SK-N-SH treated with all-trans-retinoic acid at 6 μM for 48 hours (cell line): ENCODE data around the gene SREK1.

Experiments
- ARNTL ChIP-seq: fragments of 450-650 bp; formaldehyde crosslinking; IDR thresholded peaks from 2 replicates; pipeline ENCODE4 v1.5.0; 2020; ENCODE audit warnings: low read depth, mild to moderate bottlenecking, moderate library complexity, borderline replicate concordance
- CSDC2 ChIP-seq: fragments of 250-450 bp; sonication (Bioruptor Pico); IDR thresholded peaks from 2 replicates; pipeline ENCODE4 v1.5.0; 2020; ENCODE audit warnings: mild to moderate bottlenecking, moderate library complexity
- ISL1 ChIP-seq: fragments of 250-450 bp; sonication (Bioruptor Pico); IDR thresholded peaks from 2 replicates; pipeline ENCODE4 v2.1.2; 2022; ENCODE audit warnings: mild to moderate bottlenecking, moderate library complexity
- RARB ChIP-seq: fragments of 250-450 bp; sonication (Bioruptor Pico); IDR thresholded peaks from 2 replicates; pipeline ENCODE4 v1.8.0; 2021; ENCODE audit warnings: mild to moderate bottlenecking, moderate library complexity
- TOX ChIP-seq: fragments of 250-450 bp; sonication (Bioruptor Pico); IDR thresholded peaks from 2 replicates; pipeline ENCODE4 v1.8.0; 2021; ENCODE audit warnings: mild to moderate bottlenecking, moderate library complexity, borderline replicate concordance
- ZC3H10 ChIP-seq: fragments of 250-450 bp; sonication (Bioruptor Pico); IDR thresholded peaks from 2 replicates; pipeline ENCODE4 v1.5.1; 2021; ENCODE audit warnings: mild to moderate bottlenecking, moderate library complexity
- ZFP30 ChIP-seq: fragments of 450-650 bp; formaldehyde crosslinking; IDR thresholded peaks from 2 replicates; pipeline ENCODE4 v1.5.0; 2022; ENCODE audit warnings: mild to moderate bottlenecking, moderate library complexity
- ZNF70 ChIP-seq: fragments of 450-650 bp; formaldehyde crosslinking; IDR thresholded peaks from 2 replicates; pipeline ENCODE4 v1.5.0; 2020; ENCODE audit warnings: mild to moderate bottlenecking, moderate library complexity
- ZNF8 ChIP-seq: fragments of 450-650 bp; formaldehyde crosslinking; IDR thresholded peaks from 2 replicates; pipeline ENCODE4 v1.5.0; 2020; ENCODE audit warnings: mild to moderate bottlenecking, moderate library complexity
- TF ChIP-seq, protein P1 (sequence below): fragments of 250-450 bp; sonication (Bioruptor Pico); IDR thresholded peaks from 2 replicates; pipeline ENCODE4 v1.8.0; 2020; ENCODE audit warnings: mild to moderate bottlenecking, moderate library complexity, borderline replicate concordance

DNA sequence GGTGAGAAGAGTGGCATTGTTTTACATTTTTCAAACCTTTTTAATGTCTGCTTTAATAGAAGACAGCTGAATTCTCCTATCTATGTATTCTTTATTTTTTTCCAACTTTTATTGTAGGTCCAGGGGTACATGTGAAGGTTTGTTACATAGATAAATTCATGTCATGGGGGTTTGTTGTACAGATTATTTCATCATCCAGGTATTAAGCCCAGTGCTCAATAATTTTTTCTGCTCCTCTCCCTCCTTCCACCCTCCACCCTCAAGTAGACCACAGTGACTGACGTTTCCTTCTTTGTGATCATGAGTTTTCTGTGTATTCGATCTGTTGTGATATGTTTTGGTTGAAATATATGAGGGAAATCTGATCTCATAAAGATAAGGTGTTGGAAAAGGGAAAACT is 1.7 kb upstream of the SREK1 start:
- TF ChIP-seq ARNTL (CRISPR knock-in tag) (no peak), ZNF8 (CRISPR knock-in tag) (no peak), CSDC2 (CRISPR knock-in tag) (no peak), TOX (no peak), ZNF70 (CRISPR knock-in tag) (no peak), ZC3H10 (CRISPR knock-in tag) (no peak), RARB (no peak), ZFP30 (CRISPR knock-in tag) (no peak), ISL1 (CRISPR knock-in tag) (no peak)
- TF ChIP-seq, protein P1, sequence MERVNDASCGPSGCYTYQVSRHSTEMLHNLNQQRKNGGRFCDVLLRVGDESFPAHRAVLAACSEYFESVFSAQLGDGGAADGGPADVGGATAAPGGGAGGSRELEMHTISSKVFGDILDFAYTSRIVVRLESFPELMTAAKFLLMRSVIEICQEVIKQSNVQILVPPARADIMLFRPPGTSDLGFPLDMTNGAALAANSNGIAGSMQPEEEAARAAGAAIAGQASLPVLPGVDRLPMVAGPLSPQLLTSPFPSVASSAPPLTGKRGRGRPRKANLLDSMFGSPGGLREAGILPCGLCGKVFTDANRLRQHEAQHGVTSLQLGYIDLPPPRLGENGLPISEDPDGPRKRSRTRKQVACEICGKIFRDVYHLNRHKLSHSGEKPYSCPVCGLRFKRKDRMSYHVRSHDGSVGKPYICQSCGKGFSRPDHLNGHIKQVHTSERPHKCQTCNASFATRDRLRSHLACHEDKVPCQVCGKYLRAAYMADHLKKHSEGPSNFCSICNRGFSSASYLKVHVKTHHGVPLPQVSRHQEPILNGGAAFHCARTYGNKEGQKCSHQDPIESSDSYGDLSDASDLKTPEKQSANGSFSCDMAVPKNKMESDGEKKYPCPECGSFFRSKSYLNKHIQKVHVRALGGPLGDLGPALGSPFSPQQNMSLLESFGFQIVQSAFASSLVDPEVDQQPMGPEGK, result no peak
